Measurements from ENCODE around the gene EVC. TPM values are rescaled to one million over a fixed set of nuclear protein-coding genes. Genes with fewer than 3 reads are reported as not detected.

EVC gene
- total RNA-seq, 3 donors from 2014 or later = 1.9 to 24.2 (median 4.6) TPM

DNA sequence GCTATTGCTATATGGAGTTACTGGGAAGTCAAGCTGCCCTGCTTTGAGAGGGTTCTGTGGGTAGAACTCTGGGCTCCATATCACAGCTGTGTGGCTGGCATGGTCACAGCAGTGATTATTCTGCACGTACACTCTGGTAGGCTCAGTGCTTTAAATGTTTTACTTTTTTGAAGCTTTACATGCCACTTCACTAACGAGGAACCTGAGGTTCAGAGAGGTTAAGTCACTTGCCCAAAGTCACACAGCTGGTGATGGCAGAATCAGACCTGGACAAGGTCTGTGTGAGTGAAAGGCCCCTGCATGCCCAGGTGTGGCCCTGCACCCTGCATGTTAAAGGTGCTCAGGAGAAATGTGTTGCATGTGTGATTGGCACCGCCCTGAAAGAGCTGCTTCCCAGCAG is 24.5 kb downstream of the EVC start:
- H3K4me3 ChIP-seq = no peak overlapping the region
- TF ChIP-seq, protein P1, sequence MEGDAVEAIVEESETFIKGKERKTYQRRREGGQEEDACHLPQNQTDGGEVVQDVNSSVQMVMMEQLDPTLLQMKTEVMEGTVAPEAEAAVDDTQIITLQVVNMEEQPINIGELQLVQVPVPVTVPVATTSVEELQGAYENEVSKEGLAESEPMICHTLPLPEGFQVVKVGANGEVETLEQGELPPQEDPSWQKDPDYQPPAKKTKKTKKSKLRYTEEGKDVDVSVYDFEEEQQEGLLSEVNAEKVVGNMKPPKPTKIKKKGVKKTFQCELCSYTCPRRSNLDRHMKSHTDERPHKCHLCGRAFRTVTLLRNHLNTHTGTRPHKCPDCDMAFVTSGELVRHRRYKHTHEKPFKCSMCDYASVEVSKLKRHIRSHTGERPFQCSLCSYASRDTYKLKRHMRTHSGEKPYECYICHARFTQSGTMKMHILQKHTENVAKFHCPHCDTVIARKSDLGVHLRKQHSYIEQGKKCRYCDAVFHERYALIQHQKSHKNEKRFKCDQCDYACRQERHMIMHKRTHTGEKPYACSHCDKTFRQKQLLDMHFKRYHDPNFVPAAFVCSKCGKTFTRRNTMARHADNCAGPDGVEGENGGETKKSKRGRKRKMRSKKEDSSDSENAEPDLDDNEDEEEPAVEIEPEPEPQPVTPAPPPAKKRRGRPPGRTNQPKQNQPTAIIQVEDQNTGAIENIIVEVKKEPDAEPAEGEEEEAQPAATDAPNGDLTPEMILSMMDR (IDR thresholded peaks at IDR 0.05) = no peak
- no peaks in the 10 kb centered on the region for H3K9me3 ChIP-seq
- DNase-seq = no peak
- no peaks in the 10 kb centered on the region for H3K36me3 ChIP-seq (ENCODE audit: low read depth)
- intact Hi-C loops (cut with DNase I, micrococcal nuclease) = no loop called here
- no peak for ATAC-seq
- no peaks in the 10 kb centered on the region for H3K4me1 ChIP-seq (ENCODE audit: low read depth)

DNA sequence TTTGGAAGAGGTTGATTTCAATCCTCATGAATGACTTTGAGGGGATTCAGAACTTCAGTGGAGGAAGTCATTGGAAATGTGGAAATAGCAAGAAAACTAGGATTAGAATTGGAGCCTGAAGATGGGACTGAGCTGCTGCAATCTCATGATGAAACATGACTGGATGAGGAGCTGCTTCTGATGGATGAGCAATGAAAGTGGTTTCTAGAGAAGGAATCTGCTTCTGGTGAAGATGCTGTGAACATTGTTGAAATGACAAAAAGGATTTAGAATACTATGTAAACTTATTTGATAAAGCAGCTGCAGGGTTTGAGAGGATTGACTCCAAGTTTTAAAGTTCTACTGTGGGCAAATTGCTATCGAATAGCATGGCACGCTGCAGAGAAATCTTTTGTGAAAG is 27.1 kb downstream of the EVC start:
- no peak for ATAC-seq
- no peak for DNase-seq
- Histone ChIP-seq H3K9me3 (no peaks in the 10 kb centered on the region), H3K36me3 (ENCODE audit: low read depth) (no peaks in the 10 kb centered on the region), H3K4me3 (no peak overlapping the region), H3K4me1 (ENCODE audit: low read depth) (no peaks in the 10 kb centered on the region)
- intact Hi-C loops (cut with DNase I, micrococcal nuclease) = no loop called here
- TF ChIP-seq, protein P1 (IDR thresholded peaks at IDR 0.05) = no peak

DNA sequence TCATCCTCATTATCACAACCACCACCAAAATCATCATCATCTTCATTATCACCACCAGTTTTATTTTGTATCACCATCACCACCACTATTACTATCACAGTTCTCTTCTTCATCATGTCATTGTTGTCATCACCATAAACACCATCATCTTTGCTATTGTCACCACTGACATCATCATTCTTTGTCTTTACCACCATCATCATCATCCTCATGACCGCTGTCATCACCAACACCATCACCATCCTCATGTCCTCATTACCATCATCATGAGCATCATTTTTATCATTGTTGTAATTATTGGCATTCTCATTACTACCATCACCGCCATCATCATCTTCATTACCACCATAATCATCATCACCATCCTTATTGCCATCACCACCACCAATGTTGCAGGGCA is 31.4 kb downstream of the EVC start:
- H3K36me3 ChIP-seq (ENCODE audit: low read depth) = no peaks in the 10 kb centered on the region
- intact Hi-C loops (cut with DNase I, micrococcal nuclease) = no loop called here
- DNase-seq = no peak
- H3K9me3 ChIP-seq = no peaks in the 10 kb centered on the region
- ATAC-seq = no peak
- TF ChIP-seq, protein P1 (IDR thresholded peaks at IDR 0.05) = no peak
- no peaks in the 10 kb centered on the region for H3K4me1 ChIP-seq (ENCODE audit: low read depth)
- no peak overlapping the region for H3K4me3 ChIP-seq

DNA sequence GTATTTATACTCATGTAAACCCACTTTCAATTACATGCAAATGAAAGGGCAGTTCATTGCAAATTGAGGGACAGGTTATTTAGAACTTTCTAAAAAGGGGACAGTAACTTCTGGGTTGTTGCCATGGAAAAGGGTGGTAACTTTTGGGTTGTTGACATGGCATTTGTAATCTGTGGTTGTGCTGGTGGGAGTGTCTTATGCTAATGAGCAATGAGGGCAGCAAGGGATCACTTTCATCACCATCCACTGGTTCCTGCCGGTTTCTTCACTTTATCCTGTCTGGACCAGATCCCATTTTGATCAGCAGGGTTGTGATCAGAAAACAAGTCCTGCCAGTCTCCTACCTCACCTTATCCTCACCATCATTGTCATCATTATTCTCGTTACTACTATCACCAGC is 32.0 kb downstream of the EVC start:
- H3K36me3 ChIP-seq (ENCODE audit: low read depth) = no peaks in the 10 kb centered on the region
- TF ChIP-seq, protein P1 (IDR thresholded peaks at IDR 0.05) = no peak
- no peak for ATAC-seq
- no peaks in the 10 kb centered on the region for H3K4me1 ChIP-seq (ENCODE audit: low read depth)
- DNase-seq = no peak
- H3K4me3 ChIP-seq = no peak overlapping the region
- H3K9me3 ChIP-seq = no peaks in the 10 kb centered on the region
- intact Hi-C loops (cut with DNase I, micrococcal nuclease) = no loop called here

DNA sequence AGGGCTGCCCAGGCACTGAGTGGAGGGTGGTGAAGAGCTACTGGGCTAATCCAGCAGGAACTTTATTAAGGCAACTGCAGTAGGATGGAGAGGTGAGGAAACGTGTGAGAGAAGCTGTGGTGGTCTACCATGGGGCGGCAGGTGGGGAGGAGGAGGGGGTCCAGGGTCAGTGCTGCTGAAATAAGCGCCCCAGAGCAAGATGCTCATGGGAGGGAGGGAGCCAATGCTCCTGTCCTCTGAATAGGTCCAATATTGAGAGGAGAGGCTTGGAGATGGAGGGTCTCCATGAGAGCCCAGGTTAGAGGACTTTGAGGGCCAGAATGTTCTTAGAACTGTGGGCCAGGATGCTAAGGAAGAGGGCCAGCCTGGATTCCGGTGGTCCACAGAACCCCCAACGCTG is 35.2 kb downstream of the EVC start:
- no peaks in the 10 kb centered on the region for H3K36me3 ChIP-seq (ENCODE audit: low read depth)
- no peak for DNase-seq
- no peaks in the 10 kb centered on the region for H3K4me1 ChIP-seq (ENCODE audit: low read depth)
- H3K4me3 ChIP-seq = no peak overlapping the region
- H3K9me3 ChIP-seq = no peaks in the 10 kb centered on the region
- no peak for ATAC-seq
- intact Hi-C loops (cut with DNase I, micrococcal nuclease) = no loop called here
- TF ChIP-seq, protein P1 (IDR thresholded peaks at IDR 0.05) = no peak
